Femur (tissue), 1 donor: ENCODE results near the gene PCDHB11.
A peak's percentile ranks its signal among the peaks of the same experiment; 100 is the strongest.
"Not testable (repeated sequence)": the region's sequence is repeated elsewhere in the genome, so short reads cannot be mapped to it uniquely, and the experiment has no call there.

Experiments used
- DNase-seq: peaks from one replicate; pipeline ENCODE4 v3.0.0-alpha.2; 2017

PCDHB11 gene

GRCh38 chr5:141188682-141189081 lies 10.7 kb upstream of the PCDHB11 start:
- DNase-seq: not testable (repeated sequence)

- not testable (repeated sequence) for DNase-seq
These were observed 10.3 kb upstream of the PCDHB11 start for GRCh38 chr5:141189131-141189530.

GRCh38 chr5:141192110-141192725 lies 7.2 kb upstream of the PCDHB11 start, which contains the start of gene PCDHB10:
TSS of gene PCDHB10 (plus strand) at chr5:141192353. CDS start at chr5:141192553, 200 bp downstream.
- DNase-seq: no peak

- not testable (repeated sequence) for DNase-seq
These were observed 5.1 kb upstream of the PCDHB11 start for GRCh38 chr5:141194332-141194731.

- DNase-seq: no peak
These were observed 3.1 kb upstream of the PCDHB11 start for GRCh38 chr5:141196363-141196762.

GRCh38 chr5:141201126-141201525 lies 1.7 kb downstream of the PCDHB11 start:
- not testable (repeated sequence) for DNase-seq

GRCh38 chr5:141201646-141202045 lies 2.2 kb downstream of the PCDHB11 start:
- DNase-seq: not testable (repeated sequence)

GRCh38 chr5:141208478-141208877 lies 9.1 kb downstream of the PCDHB11 start, which contains the start of gene PCDHB12:
TSS of gene PCDHB12 (plus strand) at chr5:141208719. CDS start at chr5:141208908, 189 bp downstream.
- DNase-seq: no peak

GRCh38 chr5:141210281-141210680 lies 10.9 kb downstream of the PCDHB11 start:
- DNase-seq: not testable (repeated sequence)

GRCh38 chr5:141210849-141211248 lies 11.4 kb downstream of the PCDHB11 start:
- not testable (repeated sequence) for DNase-seq

GRCh38 chr5:141213656-141214339 lies 14.4 kb downstream of the PCDHB11 start, which contains the start of gene PCDHB13:
TSS of gene PCDHB13 (plus strand) at chr5:141213919. CDS start at chr5:141214124, 205 bp downstream.
- not testable (repeated sequence) for DNase-seq

GRCh38 chr5:141214583-141214982 lies 15.2 kb downstream of the PCDHB11 start:
- not testable (repeated sequence) for DNase-seq

- DNase-seq: not testable (repeated sequence)
These were observed 16.1 kb downstream of the PCDHB11 start for GRCh38 chr5:141215504-141215903.

- not testable (repeated sequence) for DNase-seq
These were observed 16.6 kb downstream of the PCDHB11 start for GRCh38 chr5:141216035-141216434.

- DNase-seq: no peak
These were observed 23.8 kb downstream of the PCDHB11 start, which contains the start of gene PCDHB14 for GRCh38 chr5:141223112-141223783. TSS of gene PCDHB14 (plus strand) at chr5:141223343. CDS start at chr5:141223506, 163 bp downstream.

GRCh38 chr5:141224844-141225243 lies 25.4 kb downstream of the PCDHB11 start:
- not testable (repeated sequence) for DNase-seq

GRCh38 chr5:141225421-141225820 lies 26.0 kb downstream of the PCDHB11 start:
- not testable (repeated sequence) for DNase-seq

GRCh38 chr5:141234109-141234667 lies 34.8 kb downstream of the PCDHB11 start:
- peak; percentile 34 for DNase-seq

GRCh38 chr5:141235922-141236321 lies 36.5 kb downstream of the PCDHB11 start:
- DNase-seq: not testable (repeated sequence)

- DNase-seq: no peak
These were observed 37.3 kb downstream of the PCDHB11 start for GRCh38 chr5:141236516-141237313.

GRCh38 chr5:141241496-141241895 lies 42.1 kb downstream of the PCDHB11 start:
- no peak for DNase-seq

GRCh38 chr5:141245250-141245717 lies 45.9 kb downstream of the PCDHB11 start, which contains the start of gene PCDHB15:
TSS of gene PCDHB15 (plus strand) at chr5:141245395. CDS start at chr5:141245579, 184 bp downstream.
- peak; percentile 22 for DNase-seq
